Hindlimb muscle (tissue), 1 donor: ENCODE data around the gene PAX2. TPM values are rescaled to one million over a fixed set of nuclear protein-coding genes. Genes with fewer than 3 reads are reported as not detected.

Experiments used
- polyA plus RNA-seq: library from polyadenylated mRNA; unstranded; fragments of 120-200 nt; gene quantifications from one replicate; pipeline ENCODE4 v1.2.1, GENCODE V29; 2013; ENCODE audit not compliant: insufficient read length

The PAX2 gene
- polyA plus RNA-seq, 1 donor, result not detected

Other genes with a start within 250 kb of the PAX2 start
- 12.4 TPM for gene SEC31B, start 225.7 kb upstream of the PAX2 start, polyA plus RNA-seq
- gene NDUFB8, start 215.7 kb upstream of the PAX2 start, polyA plus RNA-seq, result 118 TPM
- gene HIF1AN, start 209.6 kb upstream of the PAX2 start, polyA plus RNA-seq, result 40.1 TPM
- 98.3 TPM for gene SLF2, start 167.4 kb downstream of the PAX2 start, polyA plus RNA-seq
- gene SEMA4G, start 223.9 kb downstream of the PAX2 start, polyA plus RNA-seq, result 7.3 TPM
- 88.7 TPM for gene MRPL43, start 241.9 kb downstream of the PAX2 start, polyA plus RNA-seq
- 9.9 TPM for gene TWNK, start 242.0 kb downstream of the PAX2 start, polyA plus RNA-seq